Keratinocyte (primary cell): Measurements from ENCODE around the gene ZNF217.
"Not testable (repeated sequence)": the region's sequence is repeated elsewhere in the genome, so short reads cannot be mapped to it uniquely, and the experiment has no call there.

Experiments used
- EZH2 ChIP-seq: IDR thresholded peaks from one replicate; pipeline ENCODE4 v1.6.1; 2012; ENCODE audit warnings: inconsistent platforms, mild to moderate bottlenecking, low read length, moderate library complexity
- TF ChIP-seq, protein P1 (sequence below), 3 experiments: IDR thresholded peaks in 1 of 3; conservative IDR thresholded peaks in 1 of 3; optimal IDR thresholded peaks in 1 of 3; 2 replicates in 2 of 3; 3 replicates in 1 of 3; pipeline versions ENCODE3 to v1.5.1; 2011; ENCODE audit warnings: low read length in 3 of 3, mild to moderate bottlenecking in 3 of 3, moderate library complexity in 2 of 3, control low read depth in 1 of 3, inconsistent platforms in 1 of 3; ENCODE audit not compliant: insufficient read depth in 2 of 3; ENCODE audit errors: extremely low read depth in 1 of 3

GRCh38 chr20:53596189-53597001, 2.8 kb upstream of the ZNF217 start:
- TF ChIP-seq, protein P1, sequence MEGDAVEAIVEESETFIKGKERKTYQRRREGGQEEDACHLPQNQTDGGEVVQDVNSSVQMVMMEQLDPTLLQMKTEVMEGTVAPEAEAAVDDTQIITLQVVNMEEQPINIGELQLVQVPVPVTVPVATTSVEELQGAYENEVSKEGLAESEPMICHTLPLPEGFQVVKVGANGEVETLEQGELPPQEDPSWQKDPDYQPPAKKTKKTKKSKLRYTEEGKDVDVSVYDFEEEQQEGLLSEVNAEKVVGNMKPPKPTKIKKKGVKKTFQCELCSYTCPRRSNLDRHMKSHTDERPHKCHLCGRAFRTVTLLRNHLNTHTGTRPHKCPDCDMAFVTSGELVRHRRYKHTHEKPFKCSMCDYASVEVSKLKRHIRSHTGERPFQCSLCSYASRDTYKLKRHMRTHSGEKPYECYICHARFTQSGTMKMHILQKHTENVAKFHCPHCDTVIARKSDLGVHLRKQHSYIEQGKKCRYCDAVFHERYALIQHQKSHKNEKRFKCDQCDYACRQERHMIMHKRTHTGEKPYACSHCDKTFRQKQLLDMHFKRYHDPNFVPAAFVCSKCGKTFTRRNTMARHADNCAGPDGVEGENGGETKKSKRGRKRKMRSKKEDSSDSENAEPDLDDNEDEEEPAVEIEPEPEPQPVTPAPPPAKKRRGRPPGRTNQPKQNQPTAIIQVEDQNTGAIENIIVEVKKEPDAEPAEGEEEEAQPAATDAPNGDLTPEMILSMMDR (optimal IDR thresholded peaks at IDR 0.05 in 1 of 3, IDR thresholded peaks at IDR 0.05 in 1 of 3, conservative IDR thresholded peaks at IDR 0.05 in 1 of 3; ENCODE audit: extremely low read depth in 1 of 3, insufficient read depth in 2 of 3, low read length in 3 of 3) = not testable (repeated sequence)
- TF ChIP-seq EZH2 = not testable (repeated sequence)
